Islet precursor cell (in vitro differentiated cells): ENCODE results near the gene MR1.

ENCODE experiments used
- DNase-seq: peaks from one replicate; pipeline ENCODE4 v3.0.0-alpha.2; 2018

Gene MR1

GRCh38 chr1:181092883-181093458 lies 59.2 kb downstream of the MR1 start:
- no peak for DNase-seq

GRCh38 chr1:181094416-181095212 lies 60.8 kb downstream of the MR1 start:
- DNase-seq = peak; percentile 93

GRCh38 chr1:181095260-181095659 lies 61.5 kb downstream of the MR1 start:
- DNase-seq = no peak

- DNase-seq = no peak
These were observed 62.0 kb downstream of the MR1 start for GRCh38 chr1:181095763-181096184.

GRCh38 chr1:181097242-181097641 lies 63.5 kb downstream of the MR1 start:
- DNase-seq = peak; percentile 72

GRCh38 chr1:181099152-181100014 lies 65.6 kb downstream of the MR1 start:
- DNase-seq = no peak

- peak; percentile 93 for DNase-seq
These were observed 66.5 kb downstream of the MR1 start for GRCh38 chr1:181100015-181100905.

- peak; percentile 67 for DNase-seq
These were observed 67.2 kb downstream of the MR1 start for GRCh38 chr1:181100934-181101333.

- DNase-seq = peak; percentile 87
These were observed 67.9 kb downstream of the MR1 start for GRCh38 chr1:181101581-181102226.

- DNase-seq = no peak
These were observed 69.1 kb downstream of the MR1 start for GRCh38 chr1:181102841-181103240.

GRCh38 chr1:181103399-181103798 lies 69.6 kb downstream of the MR1 start:
- DNase-seq = no peak

- DNase-seq = peak; percentile 90
These were observed 70.4 kb downstream of the MR1 start for GRCh38 chr1:181104042-181104789.

GRCh38 chr1:181104790-181105133 lies 71.0 kb downstream of the MR1 start:
- DNase-seq = peak; percentile 87

- DNase-seq = peak; percentile 95
These were observed 71.6 kb downstream of the MR1 start for GRCh38 chr1:181105134-181106021.

- DNase-seq = no peak
These were observed 72.2 kb downstream of the MR1 start for GRCh38 chr1:181106022-181106312.

GRCh38 chr1:181106479-181106878 lies 72.7 kb downstream of the MR1 start:
- no peak for DNase-seq

- no peak for DNase-seq
These were observed 73.9 kb downstream of the MR1 start for GRCh38 chr1:181107711-181108110.

- no peak for DNase-seq
These were observed 74.6 kb downstream of the MR1 start for GRCh38 chr1:181108304-181108867.

- DNase-seq = no peak
These were observed 76.2 kb downstream of the MR1 start for GRCh38 chr1:181110013-181110412.
